Fibroblast of peridontal ligament (primary cell): ENCODE results near the gene SLC8A1.

Experiments
- DNase-seq: peaks from one replicate; pipeline ENCODE4 v3.0.0-alpha.2; 2010; ENCODE audit errors: extremely low read depth

The SLC8A1 gene

GRCh38 chr2:40230707-40231432 lies 221.0 kb downstream of the SLC8A1 start:
- peak; percentile 55 for DNase-seq

- no peak for DNase-seq
Observed at GRCh38 chr2:40230186-40230585, 221.7 kb downstream of the SLC8A1 start.

- no peak for DNase-seq
Observed at GRCh38 chr2:40228310-40228709, 223.6 kb downstream of the SLC8A1 start.

GRCh38 chr2:40227210-40227609 lies 224.7 kb downstream of the SLC8A1 start:
- no peak for DNase-seq

- no peak for DNase-seq
Observed at GRCh38 chr2:40226637-40227036, 225.3 kb downstream of the SLC8A1 start.

- peak; percentile 20 for DNase-seq
Observed at GRCh38 chr2:40225670-40226210, 226.2 kb downstream of the SLC8A1 start.

- DNase-seq, result no peak
Observed at GRCh38 chr2:40224318-40224717, 227.6 kb downstream of the SLC8A1 start.

- DNase-seq, result peak; percentile 67
Observed at GRCh38 chr2:40220177-40220925, 231.5 kb downstream of the SLC8A1 start.

GRCh38 chr2:40219141-40219540 lies 232.7 kb downstream of the SLC8A1 start:
- DNase-seq, result no peak

- DNase-seq, result no peak
Observed at GRCh38 chr2:40218679-40219078, 233.2 kb downstream of the SLC8A1 start.

GRCh38 chr2:40213619-40214018 lies 238.3 kb downstream of the SLC8A1 start:
- DNase-seq, result no peak

- peak; percentile 70 for DNase-seq
Observed at GRCh38 chr2:40213071-40213470, 238.8 kb downstream of the SLC8A1 start.

- no peak for DNase-seq
Observed at GRCh38 chr2:40210968-40211353, 240.9 kb downstream of the SLC8A1 start.

GRCh38 chr2:40210344-40210967 lies 241.4 kb downstream of the SLC8A1 start:
- no peak for DNase-seq

- DNase-seq, result no peak
Observed at GRCh38 chr2:40209761-40210160, 242.1 kb downstream of the SLC8A1 start.

GRCh38 chr2:40208463-40208862 lies 243.4 kb downstream of the SLC8A1 start:
- no peak for DNase-seq

- peak; percentile 89 for DNase-seq
Observed at GRCh38 chr2:40204268-40204667, 247.6 kb downstream of the SLC8A1 start.

GRCh38 chr2:40202798-40203400 lies 249.0 kb downstream of the SLC8A1 start:
- peak; percentile 53 for DNase-seq

- peak; percentile 46 for DNase-seq
Observed at GRCh38 chr2:40201425-40201824, 250.5 kb downstream of the SLC8A1 start.

- DNase-seq, result peak; percentile 54
Observed at GRCh38 chr2:40200366-40200915, 251.4 kb downstream of the SLC8A1 start.

- DNase-seq, result peak; percentile 91
Observed at GRCh38 chr2:40199771-40200170, 252.1 kb downstream of the SLC8A1 start.

GRCh38 chr2:40197121-40197520 lies 254.8 kb downstream of the SLC8A1 start:
- no peak for DNase-seq
